Stimulated activated naive B cell treated with anti-CD40 and anti-IgM and Interleukin-4, amounts not matched to agents 10 μg/mL and 1 μg/mL and 100 μg/mL, for 72 hours (primary cell): ENCODE data around the gene CRELD2.

Experiments
- ATAC-seq, 2 donors: fragments of 150-1000 bp; cut with Tn5 transposase; replicated peaks; 2 replicates each; pipeline ENCODE4 v1.10.0; 2021; ENCODE audit warnings: moderate library complexity in 1 of 2
- DNase-seq: peaks from one replicate; pipeline ENCODE4 v3.0.0; 2021
- H3K27ac Mint-ChIP-seq: one replicate; pipeline ENCODE4 v1.8.0; 2022; ENCODE audit warnings: mild to moderate bottlenecking, mixed read lengths
- H3K27me3 Mint-ChIP-seq, 2 donors: one replicate each; pipeline ENCODE4 v1.8.0; 2022; ENCODE audit warnings: mixed read lengths in 2 of 2
- H3K36me3 Mint-ChIP-seq, 2 donors: one replicate each; pipeline ENCODE4 v1.8.0; 2022; ENCODE audit warnings: mixed read lengths in 2 of 2, mild to moderate bottlenecking in 1 of 2
- H3K4me1 Mint-ChIP-seq, 2 donors: one replicate each; pipeline ENCODE4 v1.8.0; 2022; ENCODE audit warnings: mixed read lengths in 2 of 2, mild to moderate bottlenecking in 1 of 2
- H3K4me3 Mint-ChIP-seq, 2 donors: one replicate each; pipeline ENCODE4 v1.8.0; 2022; ENCODE audit warnings: mild to moderate bottlenecking in 2 of 2, mixed read lengths in 2 of 2, moderate library complexity in 1 of 2
- H3K9me3 Mint-ChIP-seq, 2 donors: one replicate each; pipeline ENCODE4 v1.8.0; 2022; ENCODE audit warnings: mixed read lengths in 2 of 2, mild to moderate bottlenecking in 1 of 2

Gene CRELD2

GRCh38 chr22:49962012-49962750 lies 43.7 kb downstream of the CRELD2 start:
- Mint-ChIP-seq H3K4me1 (peaks cover 34 to 66% of the 10 kb centered on the region in 2 donors), H3K4me3 (peak overlapping the region; percentile 94 to 98), H3K9me3 (no peaks in the 10 kb centered on the region), H3K36me3 (peaks cover 30 to 46% of the 10 kb centered on the region in 2 donors), H3K27me3 (no peaks in the 10 kb centered on the region), H3K27ac (peak overlapping the region; percentile 97)
- DNase-seq: peak; percentile 77
- peak; percentile 24 to 31 for ATAC-seq

- peak overlapping the region; percentile 94 to 98 for H3K4me3 Mint-ChIP-seq
- H3K27ac Mint-ChIP-seq: peak overlapping the region; percentile 97
- H3K36me3 Mint-ChIP-seq: peaks cover 30 to 52% of the 10 kb centered on the region in 2 donors
- DNase-seq (no peak), ATAC-seq (no peak)
- H3K4me1 Mint-ChIP-seq: peaks cover 40 to 74% of the 10 kb centered on the region in 2 donors
- no peaks in the 10 kb centered on the region for H3K9me3 Mint-ChIP-seq
- no peaks in the 10 kb centered on the region for H3K27me3 Mint-ChIP-seq
Measured at GRCh38 chr22:49962751-49963646, 44.6 kb downstream of the CRELD2 start.

GRCh38 chr22:49963647-49964026 lies 45.2 kb downstream of the CRELD2 start:
- Mint-ChIP-seq H3K4me1 (peaks cover 40 to 77% of the 10 kb centered on the region in 2 donors), H3K27me3 (no peaks in the 10 kb centered on the region), H3K27ac (peak overlapping the region; percentile 97), H3K4me3 (peak overlapping the region; percentile 94 to 98), H3K36me3 (peaks cover 30 to 53% of the 10 kb centered on the region in 2 donors), H3K9me3 (no peaks in the 10 kb centered on the region)
- DNase-seq (no peak), ATAC-seq (no peak)

- Mint-ChIP-seq H3K4me1 (peaks cover 35 to 73% of the 10 kb centered on the region in 2 donors), H3K27me3 (no peaks in the 10 kb centered on the region), H3K36me3 (peaks cover 30 to 49% of the 10 kb centered on the region in 2 donors), H3K27ac (peak overlapping the region; percentile 97), H3K9me3 (no peaks in the 10 kb centered on the region), H3K4me3 (peak overlapping the region; percentile 94 to 98)
- ATAC-seq: no peak
- DNase-seq: no peak
Measured at GRCh38 chr22:49964136-49965090, 46.0 kb downstream of the CRELD2 start.

GRCh38 chr22:49965091-49966040 lies 46.9 kb downstream of the CRELD2 start:
- no peaks in the 10 kb centered on the region for H3K27me3 Mint-ChIP-seq
- peak overlapping the region; percentile 94 to 98 for H3K4me3 Mint-ChIP-seq
- H3K27ac Mint-ChIP-seq: peak overlapping the region; percentile 97
- no peak for DNase-seq
- peaks cover 30 to 49% of the 10 kb centered on the region in 2 donors for H3K36me3 Mint-ChIP-seq
- peaks cover 40 to 78% of the 10 kb centered on the region in 2 donors for H3K4me1 Mint-ChIP-seq
- no peaks in the 10 kb centered on the region for H3K9me3 Mint-ChIP-seq
- ATAC-seq: no peak

GRCh38 chr22:49966041-49966773 lies 47.8 kb downstream of the CRELD2 start:
- no peaks in the 10 kb centered on the region for H3K9me3 Mint-ChIP-seq
- no peak for ATAC-seq
- H3K4me3 Mint-ChIP-seq: peak overlapping the region; percentile 66 to 69
- H3K36me3 Mint-ChIP-seq: peaks cover 30 to 49% of the 10 kb centered on the region in 2 donors
- no peaks in the 10 kb centered on the region for H3K27me3 Mint-ChIP-seq
- H3K4me1 Mint-ChIP-seq: peaks cover 45 to 86% of the 10 kb centered on the region in 2 donors
- DNase-seq: no peak
- peak overlapping the region; percentile 93 for H3K27ac Mint-ChIP-seq

- peaks cover 45 to 82% of the 10 kb centered on the region in 2 donors for H3K4me1 Mint-ChIP-seq
- H3K27me3 Mint-ChIP-seq: no peaks in the 10 kb centered on the region
- DNase-seq (peak; percentile 63), ATAC-seq (peak; percentile 17 to 27)
- H3K27ac Mint-ChIP-seq: peak overlapping the region; percentile 98
- no peaks in the 10 kb centered on the region for H3K9me3 Mint-ChIP-seq
- peak overlapping the region; percentile 69 to 76 for H3K4me3 Mint-ChIP-seq
- peaks cover 24 to 42% of the 10 kb centered on the region in 2 donors for H3K36me3 Mint-ChIP-seq
Measured at GRCh38 chr22:49966774-49967705, 48.6 kb downstream of the CRELD2 start.

- peak overlapping the region; percentile 69 to 76 for H3K4me3 Mint-ChIP-seq
- H3K27me3 Mint-ChIP-seq: no peaks in the 10 kb centered on the region
- H3K9me3 Mint-ChIP-seq: no peaks in the 10 kb centered on the region
- peak overlapping the region; percentile 98 for H3K27ac Mint-ChIP-seq
- peaks cover 45 to 80% of the 10 kb centered on the region in 2 donors for H3K4me1 Mint-ChIP-seq
- ATAC-seq (no peak), DNase-seq (peak; percentile 0)
- H3K36me3 Mint-ChIP-seq: peaks cover 20 to 35% of the 10 kb centered on the region in 2 donors
Measured at GRCh38 chr22:49967706-49968208, 49.3 kb downstream of the CRELD2 start.

GRCh38 chr22:49968313-49968830 lies 49.9 kb downstream of the CRELD2 start:
- H3K27ac Mint-ChIP-seq: peak overlapping the region; percentile 98
- peaks cover 14 to 29% of the 10 kb centered on the region in 2 donors for H3K36me3 Mint-ChIP-seq
- H3K27me3 Mint-ChIP-seq: no peaks in the 10 kb centered on the region
- DNase-seq: peak; percentile 9
- peaks cover 45 to 74% of the 10 kb centered on the region in 2 donors for H3K4me1 Mint-ChIP-seq
- no peaks in the 10 kb centered on the region for H3K9me3 Mint-ChIP-seq
- no peak for ATAC-seq
- H3K4me3 Mint-ChIP-seq: peak overlapping the region; percentile 25 to 47

GRCh38 chr22:49968831-49969661 lies 50.6 kb downstream of the CRELD2 start:
- no peaks in the 10 kb centered on the region for H3K9me3 Mint-ChIP-seq
- no peak overlapping the region for H3K4me3 Mint-ChIP-seq
- peak overlapping the region; percentile 69 for H3K27ac Mint-ChIP-seq
- peak; percentile 16 for DNase-seq
- peaks cover 40 to 68% of the 10 kb centered on the region in 2 donors for H3K4me1 Mint-ChIP-seq
- H3K36me3 Mint-ChIP-seq: peaks cover 7 to 22% of the 10 kb centered on the region in 2 donors
- no peak for ATAC-seq
- H3K27me3 Mint-ChIP-seq: no peaks in the 10 kb centered on the region
